Uterus (tissue), 2 donors: ENCODE results near the gene HLF.

ENCODE experiments used
- CTCF ChIP-seq, 4 experiments: fragments of 200-600 bp in 2 of 4; fragments of 450-650 bp in 2 of 4; sonication (generic) in 2 of 4; IDR thresholded peaks; one replicate each; pipeline ENCODE4 v1.5.1; 2016 to 2019; ENCODE audit warnings: antibody characterized with exemption in 4 of 4, mild to moderate bottlenecking in 2 of 4, moderate library complexity in 1 of 4
- POLR2A ChIP-seq, 2 donors: fragments of 450-650 bp; IDR thresholded peaks; one replicate each; pipeline ENCODE4 v1.6.1; 2016; ENCODE audit warnings: antibody characterized with exemption in 2 of 2, mild to moderate bottlenecking in 1 of 2, moderate library complexity in 1 of 2

GRCh38 chr17:55248077-55248476 is 16.7 kb upstream of the HLF start:
- TF ChIP-seq POLR2A (IDR thresholded peaks at IDR 0.05) (no peak), CTCF (IDR thresholded peaks at IDR 0.05) (no peak)
